ENCODE measurements around the gene GATA6. TPM values are rescaled to one million over a fixed set of nuclear protein-coding genes. Genes with fewer than 3 reads are reported as not detected.

Gene GATA6
- not detected in 2 replicates for total RNA-seq

DNA sequence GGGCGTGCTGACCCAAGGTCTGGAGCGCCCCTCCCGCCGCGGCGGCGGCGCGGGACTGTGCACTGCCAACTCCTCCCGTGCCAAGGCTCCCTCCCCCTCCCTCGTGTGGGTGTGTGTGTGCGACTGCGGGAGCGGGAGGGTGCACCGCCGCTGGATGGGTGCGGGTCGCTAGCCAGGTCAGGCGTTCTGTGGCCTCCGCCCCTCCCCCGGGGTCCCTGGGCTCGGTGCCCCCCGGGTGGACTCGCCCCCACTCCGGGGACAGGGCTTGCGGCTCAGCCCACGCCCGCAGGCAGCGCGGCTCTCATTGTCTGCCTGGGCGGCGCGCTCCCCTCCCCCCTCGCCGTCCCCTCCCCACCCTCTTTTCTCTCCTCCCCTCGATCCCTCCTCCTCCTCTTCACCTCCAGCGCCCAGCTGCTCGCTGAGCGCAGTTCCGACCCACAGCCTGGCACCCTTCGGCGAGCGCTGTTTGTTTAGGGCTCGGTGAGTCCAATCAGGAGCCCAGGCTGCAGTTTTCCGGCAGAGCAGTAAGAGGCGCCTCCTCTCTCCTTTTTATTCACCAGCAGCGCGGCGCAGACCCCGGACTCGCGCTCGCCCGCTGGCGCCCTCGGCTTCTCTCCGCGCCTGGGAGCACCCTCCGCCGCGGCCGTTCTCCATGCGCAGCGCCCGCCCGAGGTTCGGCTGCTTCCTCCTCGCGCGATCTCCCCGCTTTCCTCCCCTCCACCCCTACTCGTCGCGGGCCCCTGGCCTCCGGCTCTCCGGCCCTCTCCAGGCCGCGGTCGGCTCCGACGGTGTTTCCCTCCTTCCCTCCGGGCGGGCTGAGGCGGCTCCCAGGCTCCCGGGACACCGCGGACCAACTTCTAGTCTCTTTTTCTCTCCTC, at the start of gene GATA6:
GATA6 (plus strand) TSS at position 579 of the 878 bp plus-strand sequence. CDS start 1,556 bp downstream, outside the sequence.
- no peaks in the 10 kb centered on the region for H3K9me3 Mint-ChIP-seq
- H3K27me3 Mint-ChIP-seq: peaks cover 76% of the 10 kb centered on the region
- intact Hi-C loops (cut with micrococcal nuclease): loop anchor here (5.0 kb wide), 3 partner anchors 178 to 927 kb away; partner anchors contain the start of gene GREB1L
- peak within 1 kb of the TSS; percentile 77 for H3K27ac Mint-ChIP-seq
- H3K4me1 Mint-ChIP-seq: peaks cover 17% of the 10 kb centered on the region
- H3K36me3 Mint-ChIP-seq (ENCODE audit: low read depth): peaks cover 11% of the 10 kb centered on the region
- peak; percentile 64 for DNase-seq
- peak within 1 kb of the TSS; percentile 88 for H3K4me3 Mint-ChIP-seq

DNA sequence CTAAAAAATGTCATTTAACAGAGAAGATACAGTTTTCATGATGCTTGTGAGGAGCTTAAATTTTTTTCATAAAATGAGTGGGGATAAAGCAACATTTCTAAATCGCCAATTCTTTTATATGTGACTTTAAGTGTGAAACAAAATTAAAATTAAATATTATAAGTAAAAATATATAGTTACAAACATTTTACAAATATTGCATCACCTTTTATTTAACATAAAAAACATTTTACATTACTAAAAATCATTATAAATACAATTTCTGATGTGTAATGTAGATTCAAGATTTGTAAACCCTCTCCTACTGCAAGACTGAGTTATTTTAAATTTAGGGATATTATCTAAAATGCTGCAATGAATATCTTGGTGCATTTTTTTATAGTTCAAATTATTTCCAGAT, 44.4 kb upstream of the GATA6 start:
- no peak for DNase-seq
- intact Hi-C loops (cut with micrococcal nuclease): no loop called here
- Mint-ChIP-seq H3K4me1 (no peaks in the 10 kb centered on the region), H3K27ac (no peak overlapping the region), H3K36me3 (ENCODE audit: low read depth) (no peaks in the 10 kb centered on the region), H3K9me3 (no peaks in the 10 kb centered on the region), H3K27me3 (no peaks in the 10 kb centered on the region), H3K4me3 (no peak overlapping the region)

GRCh38 chr18:22128954-22129353, 40.4 kb upstream of the GATA6 start:
- Mint-ChIP-seq H3K4me1 (no peaks in the 10 kb centered on the region), H3K36me3 (ENCODE audit: low read depth) (no peaks in the 10 kb centered on the region), H3K27me3 (no peaks in the 10 kb centered on the region), H3K27ac (no peak overlapping the region), H3K4me3 (no peak overlapping the region), H3K9me3 (no peaks in the 10 kb centered on the region)
- DNase-seq: no peak
- intact Hi-C loops (cut with micrococcal nuclease): no loop called here

DNA sequence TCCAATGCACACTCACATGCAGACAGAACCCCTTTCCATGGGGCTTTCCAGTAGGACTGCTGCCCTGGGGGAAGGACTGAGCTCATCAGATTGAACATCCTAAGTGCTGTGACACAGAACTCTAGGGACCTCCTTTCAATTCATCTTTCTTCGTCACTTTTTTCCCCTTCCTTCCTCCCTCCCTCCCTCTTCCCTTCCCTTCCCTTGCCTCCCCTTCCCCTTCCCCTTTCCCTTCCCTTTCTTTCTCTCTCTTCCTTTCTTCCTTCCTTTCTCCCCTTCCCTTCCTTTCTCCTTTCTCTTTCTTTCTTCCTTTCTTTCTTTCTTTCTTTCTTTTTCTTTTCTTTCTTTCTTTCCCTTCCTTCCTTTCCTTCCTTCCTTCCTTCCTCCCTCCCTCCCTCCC, 39.6 kb upstream of the GATA6 start:
- intact Hi-C loops (cut with micrococcal nuclease): no loop called here

GRCh38 chr18:22132258-22132657, 37.1 kb upstream of the GATA6 start:
- Mint-ChIP-seq H3K9me3 (no peaks in the 10 kb centered on the region), H3K36me3 (ENCODE audit: low read depth) (no peaks in the 10 kb centered on the region), H3K4me1 (no peaks in the 10 kb centered on the region), H3K27me3 (no peaks in the 10 kb centered on the region), H3K4me3 (no peak overlapping the region), H3K27ac (no peak overlapping the region)
- intact Hi-C loops (cut with micrococcal nuclease): no loop called here
- DNase-seq: no peak

More for the DNA sequence above, 39.6 kb upstream of the GATA6 start:
- Mint-ChIP-seq H3K9me3 (no peaks in the 10 kb centered on the region), H3K36me3 (ENCODE audit: low read depth) (no peaks in the 10 kb centered on the region), H3K4me3 (no peak overlapping the region), H3K27ac (no peak overlapping the region), H3K4me1 (no peaks in the 10 kb centered on the region), H3K27me3 (no peaks in the 10 kb centered on the region)
- DNase-seq: no peak

DNA sequence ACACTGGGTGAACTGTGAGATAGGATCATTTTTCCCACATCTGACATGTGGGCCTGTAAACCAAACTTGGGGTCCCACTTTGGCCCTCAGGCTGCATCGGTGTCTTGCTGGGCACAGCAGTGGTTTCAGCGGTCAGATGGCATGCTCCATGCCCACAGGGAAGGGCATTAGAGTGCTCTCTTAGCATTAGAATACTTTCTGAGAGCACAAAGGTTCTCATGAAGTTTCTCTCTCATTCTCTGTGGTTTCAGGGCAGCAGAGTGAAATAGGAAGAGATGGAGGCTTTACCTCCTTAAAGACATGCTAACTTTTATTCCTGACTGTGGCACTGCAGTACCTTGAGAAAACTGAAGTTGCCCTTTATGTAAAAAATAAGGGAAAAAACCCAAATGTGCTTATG, 36.6 kb upstream of the GATA6 start:
- H3K4me3 Mint-ChIP-seq: no peak overlapping the region
- H3K36me3 Mint-ChIP-seq (ENCODE audit: low read depth): no peaks in the 10 kb centered on the region
- no peak overlapping the region for H3K27ac Mint-ChIP-seq
- H3K9me3 Mint-ChIP-seq: no peaks in the 10 kb centered on the region
- H3K27me3 Mint-ChIP-seq: no peaks in the 10 kb centered on the region
- intact Hi-C loops (cut with micrococcal nuclease): no loop called here
- no peaks in the 10 kb centered on the region for H3K4me1 Mint-ChIP-seq
- no peak for DNase-seq

DNA sequence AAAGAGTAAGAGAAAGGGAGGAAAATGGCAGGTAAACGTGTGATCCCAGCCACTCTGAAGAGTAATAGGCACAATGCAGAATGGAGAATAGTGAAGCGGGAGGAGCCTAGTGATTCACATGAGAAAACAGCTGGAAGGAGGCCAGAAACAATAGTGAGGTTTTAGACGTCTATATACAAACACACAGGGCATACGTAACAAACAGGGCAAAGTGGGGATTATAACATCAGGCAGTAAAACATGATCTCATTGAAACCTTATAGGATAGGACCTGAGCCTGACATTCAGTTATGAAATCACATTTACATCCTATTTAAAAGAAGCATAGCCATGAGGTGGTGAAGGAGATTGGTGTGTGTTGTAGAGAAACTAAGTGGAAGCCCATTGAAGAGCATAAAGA, 33.0 kb upstream of the GATA6 start:
- Mint-ChIP-seq H3K4me1 (no peaks in the 10 kb centered on the region), H3K27ac (no peak overlapping the region), H3K9me3 (peaks cover 4% of the 10 kb centered on the region), H3K4me3 (no peak overlapping the region), H3K36me3 (ENCODE audit: low read depth) (no peaks in the 10 kb centered on the region), H3K27me3 (no peaks in the 10 kb centered on the region)
- DNase-seq: no peak
- intact Hi-C loops (cut with micrococcal nuclease): no loop called here

GRCh38 chr18:22141211-22141610, 28.2 kb upstream of the GATA6 start:
- Mint-ChIP-seq H3K9me3 (peaks cover 7% of the 10 kb centered on the region), H3K4me1 (no peaks in the 10 kb centered on the region), H3K36me3 (ENCODE audit: low read depth) (no peaks in the 10 kb centered on the region), H3K27ac (no peak overlapping the region), H3K4me3 (no peak overlapping the region), H3K27me3 (no peaks in the 10 kb centered on the region)
- DNase-seq: no peak
- intact Hi-C loops (cut with micrococcal nuclease): no loop called here

DNA sequence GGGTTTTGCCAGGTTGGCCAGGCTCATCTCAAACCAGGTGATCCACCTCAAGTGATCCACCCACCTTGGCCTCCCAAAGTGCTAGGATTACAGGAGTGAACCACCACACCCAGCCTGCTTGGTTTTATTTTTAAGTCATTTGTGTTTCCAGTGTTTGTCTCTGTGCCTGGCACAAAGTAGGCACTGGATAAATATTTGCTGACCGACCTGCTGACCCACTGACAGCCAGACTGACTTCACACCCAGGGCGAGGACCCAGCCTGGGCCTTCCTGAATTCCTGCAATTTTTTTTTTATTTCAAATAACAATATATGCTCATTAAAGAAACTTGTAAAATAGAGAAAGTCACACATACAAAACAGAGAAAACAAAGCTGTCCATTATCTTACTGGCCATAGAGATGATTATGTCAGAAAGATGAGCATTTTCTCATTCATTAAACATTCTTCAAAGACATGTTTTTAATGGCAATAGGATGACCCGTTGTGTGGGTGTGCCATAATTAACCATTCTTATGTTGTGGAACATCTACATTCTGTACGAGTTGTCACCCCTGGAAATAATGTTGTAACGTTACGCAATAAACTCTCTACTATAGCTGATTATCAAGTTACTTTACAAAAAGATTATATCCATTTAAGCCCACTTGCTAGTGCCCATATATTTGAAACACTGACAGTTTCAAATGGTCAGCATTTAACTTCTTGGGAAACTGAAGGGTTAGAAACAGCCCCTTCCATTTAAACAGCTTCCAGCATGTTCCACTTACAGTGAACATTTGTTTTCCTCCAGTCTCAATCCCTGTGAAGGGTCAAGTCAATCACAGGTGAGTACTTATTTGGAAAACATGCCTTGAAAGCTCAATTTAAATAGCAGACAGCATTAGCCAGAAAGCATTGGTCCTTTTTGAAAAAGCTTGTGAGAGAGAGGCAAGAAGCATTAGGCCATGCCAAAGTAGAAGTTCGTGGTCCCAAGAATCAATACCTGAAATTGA, 25.7 kb upstream of the GATA6 start:
- no peak overlapping the region for H3K4me3 Mint-ChIP-seq
- peaks cover 2% of the 10 kb centered on the region for H3K27me3 Mint-ChIP-seq
- no peak overlapping the region for H3K27ac Mint-ChIP-seq
- no peaks in the 10 kb centered on the region for H3K4me1 Mint-ChIP-seq
- peaks cover 3% of the 10 kb centered on the region for H3K9me3 Mint-ChIP-seq
- DNase-seq: no peak
- intact Hi-C loops (cut with micrococcal nuclease): no loop called here
- H3K36me3 Mint-ChIP-seq (ENCODE audit: low read depth): no peaks in the 10 kb centered on the region

DNA sequence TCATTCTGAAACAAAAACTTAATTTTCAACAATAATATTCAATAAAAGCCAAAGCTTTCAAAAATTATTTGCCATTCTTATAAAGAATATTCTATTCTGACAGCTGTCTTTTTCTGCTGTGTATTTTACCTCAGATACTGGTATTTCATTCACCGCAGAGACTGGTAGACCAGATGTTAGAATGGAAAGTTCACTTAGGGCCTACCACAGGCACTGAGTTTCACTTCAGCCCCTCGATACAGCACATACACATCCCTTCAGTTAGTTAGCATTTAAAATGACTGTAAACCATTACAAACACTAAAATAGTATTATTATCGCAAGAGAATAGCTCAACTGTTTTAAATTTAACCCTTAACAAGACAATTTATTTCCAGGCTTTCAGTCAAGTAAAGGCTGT, 24.2 kb upstream of the GATA6 start:
- Mint-ChIP-seq H3K4me1 (no peaks in the 10 kb centered on the region), H3K27ac (no peak overlapping the region), H3K36me3 (ENCODE audit: low read depth) (no peaks in the 10 kb centered on the region), H3K27me3 (peaks cover 2% of the 10 kb centered on the region), H3K4me3 (no peak overlapping the region), H3K9me3 (peaks cover 3% of the 10 kb centered on the region)
- DNase-seq: no peak
- intact Hi-C loops (cut with micrococcal nuclease): no loop called here

- no peak overlapping the region for H3K27ac Mint-ChIP-seq
- no peak overlapping the region for H3K4me3 Mint-ChIP-seq
- peaks cover 3% of the 10 kb centered on the region for H3K9me3 Mint-ChIP-seq
- intact Hi-C loops (cut with micrococcal nuclease): no loop called here
- no peak for DNase-seq
- H3K27me3 Mint-ChIP-seq: peaks cover 2% of the 10 kb centered on the region
- no peaks in the 10 kb centered on the region for H3K36me3 Mint-ChIP-seq (ENCODE audit: low read depth)
- no peaks in the 10 kb centered on the region for H3K4me1 Mint-ChIP-seq
Observed at GRCh38 chr18:22149710-22150109, 19.7 kb upstream of the GATA6 start.

DNA sequence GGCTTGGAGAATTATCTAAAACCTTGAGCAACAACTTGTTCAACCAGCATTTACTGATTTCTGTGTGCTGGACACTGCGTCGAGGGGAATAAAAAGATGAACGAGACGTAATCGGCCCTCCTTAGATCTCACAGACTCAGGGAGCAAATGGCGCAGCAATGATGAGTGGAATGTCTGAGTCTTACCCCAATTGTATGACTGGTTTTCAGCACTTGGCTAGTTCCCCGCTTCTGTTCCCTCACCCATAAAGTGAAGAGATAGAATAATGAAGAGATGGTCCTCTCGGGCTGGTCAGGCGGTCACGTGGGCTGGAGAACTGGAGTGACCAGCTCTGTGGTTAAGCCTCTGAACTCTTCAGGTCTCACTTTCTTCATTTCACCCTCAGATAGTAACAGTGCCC, 17.3 kb upstream of the GATA6 start:
- Mint-ChIP-seq H3K27ac (no peak overlapping the region), H3K27me3 (peaks cover 2% of the 10 kb centered on the region), H3K36me3 (ENCODE audit: low read depth) (no peaks in the 10 kb centered on the region), H3K4me1 (no peaks in the 10 kb centered on the region), H3K4me3 (no peak overlapping the region), H3K9me3 (no peaks in the 10 kb centered on the region)
- intact Hi-C loops (cut with micrococcal nuclease): no loop called here
- DNase-seq: no peak

- Mint-ChIP-seq H3K27ac (no peak overlapping the region), H3K9me3 (no peaks in the 10 kb centered on the region), H3K4me1 (no peaks in the 10 kb centered on the region), H3K4me3 (no peak overlapping the region), H3K36me3 (ENCODE audit: low read depth) (no peaks in the 10 kb centered on the region), H3K27me3 (no peaks in the 10 kb centered on the region)
- intact Hi-C loops (cut with micrococcal nuclease): no loop called here
- DNase-seq: no peak
Observed at GRCh38 chr18:22153428-22153827, 16.0 kb upstream of the GATA6 start.

DNA sequence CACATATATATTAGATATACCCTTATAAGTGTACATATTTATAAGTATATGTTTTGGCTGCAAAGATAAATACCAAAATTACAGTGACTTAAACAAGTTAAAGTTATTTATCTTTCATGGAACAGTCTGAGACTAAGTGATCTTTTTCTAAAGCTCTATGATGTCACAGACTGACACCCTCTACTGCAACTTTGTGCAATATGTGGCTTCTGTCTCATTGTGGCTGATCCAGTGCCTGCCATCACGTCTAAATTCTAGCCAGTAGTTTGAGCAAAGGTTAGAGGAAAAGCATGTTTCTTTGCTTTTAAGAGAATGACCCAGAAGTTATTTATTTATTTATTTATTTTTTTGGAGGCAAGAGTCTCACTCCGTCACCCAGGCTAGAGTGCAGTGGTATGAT, 13.8 kb upstream of the GATA6 start:
- Mint-ChIP-seq H3K9me3 (no peaks in the 10 kb centered on the region), H3K4me1 (no peaks in the 10 kb centered on the region), H3K27me3 (no peaks in the 10 kb centered on the region), H3K4me3 (no peak overlapping the region), H3K27ac (no peak overlapping the region), H3K36me3 (ENCODE audit: low read depth) (no peaks in the 10 kb centered on the region)
- intact Hi-C loops (cut with micrococcal nuclease): no loop called here
- no peak for DNase-seq

All from activated CD4-positive, alpha-beta T cell treated with anti-CD3 and anti-CD28 coated beads, Interleukin-2, amount 10 ng/mL, durations not matched to agents 24 days and 14 days (primary cell).